Activated CD4-positive, alpha-beta T cell treated with anti-CD3 and anti-CD28 coated beads for 4 hours (primary cell): ENCODE results near the gene S100PBP.
"Not testable (repeated sequence)": the region's sequence is repeated elsewhere in the genome, so short reads cannot be mapped to it uniquely, and the experiment has no call there.

Source experiments
- DNase-seq, 2 donors: peaks; one replicate each; pipeline ENCODE4 v3.0.0-alpha.2; 2020

S100PBP gene

DNA sequence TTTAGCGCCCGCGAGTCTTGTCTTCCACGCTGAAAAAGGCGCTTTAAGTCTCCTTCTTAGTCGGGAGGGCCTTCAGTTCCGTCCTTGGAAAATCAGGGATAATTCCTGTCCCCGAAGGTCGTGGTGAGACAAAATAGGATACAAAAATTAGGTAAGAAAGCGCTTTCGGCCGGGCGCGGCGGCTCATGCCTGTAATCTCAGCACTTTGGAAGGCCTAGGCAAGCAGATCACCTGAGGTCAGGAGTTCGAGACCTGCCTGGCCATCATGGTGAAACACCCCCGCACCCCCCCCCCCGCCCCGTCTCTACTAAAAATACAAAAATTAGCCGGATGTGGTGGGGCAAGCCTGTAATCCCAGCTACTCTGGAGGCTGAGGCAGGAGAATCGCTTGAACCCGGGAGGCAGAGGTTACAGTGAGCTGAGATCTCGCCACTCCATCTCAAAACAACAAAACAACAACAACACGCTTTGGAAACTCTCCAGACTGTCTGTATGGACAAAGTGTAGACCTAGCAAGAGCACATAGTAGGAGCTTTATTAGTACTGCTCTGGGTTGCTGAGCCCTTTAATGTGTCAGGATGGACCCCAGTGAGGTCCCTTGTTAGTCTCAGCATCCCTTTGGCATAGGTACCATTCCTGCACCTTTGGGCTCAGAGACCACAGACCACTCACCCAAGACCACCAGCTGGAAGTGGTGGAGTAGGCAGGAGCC, 84.5 kb downstream of the S100PBP start:
- no peak for DNase-seq

DNA sequence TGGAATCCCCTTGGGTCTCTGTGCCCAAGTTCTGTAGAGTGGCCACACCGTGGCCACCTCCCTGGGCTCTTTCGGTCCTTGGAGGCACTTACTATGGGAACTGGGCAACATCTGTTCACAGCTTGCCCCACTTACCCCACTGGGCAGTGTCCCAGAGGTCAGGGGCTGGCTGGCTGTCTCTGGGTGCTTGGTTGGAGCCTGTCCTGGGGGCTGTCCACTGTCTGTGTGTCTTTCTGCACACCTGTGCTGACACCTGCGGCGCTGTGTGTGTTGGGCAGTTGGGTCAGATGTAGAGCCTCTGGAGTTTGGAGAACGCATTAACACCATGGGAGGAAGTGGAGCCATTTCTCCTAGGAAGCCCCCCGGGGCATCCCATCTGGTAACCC, 85.1 kb downstream of the S100PBP start:
- no peak for DNase-seq

DNA sequence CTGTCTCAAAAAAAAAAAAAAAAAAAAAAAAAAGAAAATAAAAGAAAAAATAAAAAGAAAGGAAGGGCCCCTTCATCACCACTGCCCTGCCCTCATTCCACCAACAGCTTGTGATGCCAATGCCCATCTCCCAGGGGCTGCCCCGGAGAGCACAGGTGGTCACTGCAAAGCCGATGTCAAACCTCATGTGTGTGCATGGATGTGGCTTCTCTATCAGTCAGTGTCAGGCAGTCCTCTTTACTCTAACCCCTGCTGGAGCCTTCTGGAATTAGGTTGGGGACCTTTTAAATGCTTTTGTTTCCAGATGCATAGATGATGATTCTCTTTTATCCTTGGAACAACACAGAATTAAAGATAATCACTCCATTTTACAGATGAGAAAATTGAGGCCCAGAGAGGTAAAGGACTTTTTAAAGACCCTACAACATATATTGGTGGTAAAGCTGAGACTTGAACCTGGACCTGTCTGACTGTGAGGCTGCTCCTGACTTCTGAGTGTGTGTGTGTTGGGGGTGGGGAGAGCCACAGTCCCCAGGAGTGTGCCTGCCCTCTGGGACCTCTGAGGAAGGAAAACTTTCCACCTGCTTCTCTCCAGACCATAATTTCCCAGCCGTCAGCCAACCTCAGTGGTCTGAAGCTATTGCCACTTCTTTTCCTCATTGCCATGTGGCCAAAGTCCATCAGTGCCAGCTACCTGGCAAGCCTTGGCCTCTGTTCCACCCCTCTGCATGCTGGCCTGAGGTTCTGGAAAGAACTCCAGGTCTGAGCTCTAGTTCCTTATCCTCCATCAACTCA, 86.7 kb downstream of the S100PBP start:
- DNase-seq: no peak

GRCh38 chr1:32904797-32905196, 87.3 kb downstream of the S100PBP start:
- no peak for DNase-seq

DNA sequence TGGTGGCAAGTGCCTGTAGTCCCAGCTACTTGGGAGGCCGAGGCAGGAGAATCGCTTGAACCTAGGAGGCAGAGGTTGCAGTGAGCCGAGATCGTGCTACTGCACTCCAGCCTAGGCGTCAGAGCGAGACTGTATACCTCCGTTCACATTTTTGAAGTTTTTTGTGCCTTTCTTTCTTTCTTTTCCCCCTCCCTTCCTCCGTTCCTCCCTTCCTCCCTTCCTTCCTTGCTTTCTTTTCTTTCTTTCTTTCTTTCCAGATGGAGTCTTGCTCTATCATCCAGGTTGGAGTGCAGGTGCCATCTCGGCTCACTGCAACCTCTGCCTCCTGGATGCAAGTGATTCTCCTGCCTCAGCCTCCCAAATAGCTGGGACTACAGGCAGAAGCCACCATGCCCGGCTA, 88.1 kb downstream of the S100PBP start:
- not testable (repeated sequence) for DNase-seq

- DNase-seq: no peak
Measured at GRCh38 chr1:32906654-32907053, 89.2 kb downstream of the S100PBP start.

GRCh38 chr1:32907435-32907834, 90.0 kb downstream of the S100PBP start:
- DNase-seq: no peak
